WTC11 (cell line): ENCODE results near the gene UNC13D. TPM values are rescaled to one million over a fixed set of nuclear protein-coding genes. Genes with fewer than 3 reads are reported as not detected.

Source experiments
- ATAC-seq: fragments of 200-7000 bp; cut with Tn5 transposase; 2 replicates; pipeline ENCODE4 v1.10.0; 2021; ENCODE audit warnings: mild to moderate bottlenecking, moderate library complexity
- CTCF ChIA-PET: fragments of 300-600 bp; sonication (Branson Sonifier 250); formaldehyde crosslinking; loops from one replicate; lab custom pipeline; 2021; ENCODE audit warnings: antibody characterized with exemption; lab: Charles Lee
- POLR2A ChIA-PET: fragments of 350-600 bp; sonication (Branson Sonifier 250); formaldehyde crosslinking; loops from one replicate; lab custom pipeline; 2021; ENCODE audit warnings: antibody characterized with exemption; lab: Charles Lee
- DNase-seq: peaks from one replicate; pipeline ENCODE4 v3.0.0; 2021; ENCODE audit warnings: low spot score
- H3K27ac Mint-ChIP-seq: 2 replicates; pipeline ENCODE4 v1.8.0; 2021; ENCODE audit warnings: mixed read lengths
- H3K27me3 Mint-ChIP-seq: 2 replicates; pipeline ENCODE4 v1.8.0; 2021; ENCODE audit warnings: low read depth, mild to moderate bottlenecking, moderate library complexity, mixed read lengths
- H3K36me3 Mint-ChIP-seq: 2 replicates; pipeline ENCODE4 v1.8.0; 2021; ENCODE audit warnings: mixed read lengths
- H3K4me1 Mint-ChIP-seq: 2 replicates; pipeline ENCODE4 v1.8.0; 2022; ENCODE audit warnings: mixed read lengths
- H3K4me3 Mint-ChIP-seq: 2 replicates; pipeline ENCODE4 v1.8.0; 2021; ENCODE audit warnings: mild to moderate bottlenecking, moderate library complexity, mixed read lengths
- H3K9me3 Mint-ChIP-seq: 2 replicates; pipeline ENCODE4 v1.8.0; 2021; ENCODE audit warnings: mixed read lengths
- AR ChIP-seq: fragments of 250-450 bp; sonication (Bioruptor Pico); IDR thresholded peaks from 2 replicates; pipeline ENCODE4 v1.9.0; 2021; ENCODE audit warnings: mild to moderate bottlenecking
- ATF3 ChIP-seq: sonication (generic); formaldehyde crosslinking; conservative IDR thresholded peaks from 2 replicates; pipeline ENCODE4 v1.8.1; 2022; ENCODE audit warnings: mild to moderate bottlenecking, missing genetic modification reagents
- CREM ChIP-seq: sonication (generic); formaldehyde crosslinking; IDR thresholded peaks from 2 replicates; pipeline ENCODE4 v1.8.1; 2022; ENCODE audit warnings: mild to moderate bottlenecking, missing genetic modification reagents, moderate library complexity
- ERG ChIP-seq: fragments of 250-450 bp; sonication (Bioruptor Pico); IDR thresholded peaks from 2 replicates; pipeline ENCODE4 v1.8.0; 2021; ENCODE audit warnings: mild to moderate bottlenecking
- NR3C1 ChIP-seq: sonication (generic); formaldehyde crosslinking; conservative IDR thresholded peaks from 2 replicates; pipeline ENCODE4 v1.8.1; 2023; ENCODE audit warnings: low read depth, mild to moderate bottlenecking, missing genetic modification reagents
- OVOL2 ChIP-seq: fragments of 250-450 bp; sonication (Bioruptor Pico); IDR thresholded peaks from 2 replicates; pipeline ENCODE4 v1.9.0; 2021; ENCODE audit warnings: mild to moderate bottlenecking, borderline replicate concordance
- TEAD4 ChIP-seq: sonication (generic); formaldehyde crosslinking; IDR thresholded peaks from 2 replicates; pipeline ENCODE4 v1.8.0; 2022; ENCODE audit warnings: mild to moderate bottlenecking, missing genetic modification reagents
- USF2 ChIP-seq: sonication (generic); formaldehyde crosslinking; IDR thresholded peaks from 2 replicates; pipeline ENCODE4 v1.8.1; 2023; ENCODE audit warnings: mild to moderate bottlenecking, missing genetic modification reagents, moderate library complexity
- ZBTB43 ChIP-seq: sonication (generic); formaldehyde crosslinking; IDR thresholded peaks from 2 replicates; pipeline ENCODE4 v1.8.1; 2023; ENCODE audit warnings: mild to moderate bottlenecking, missing genetic modification reagents
- ZNF219 ChIP-seq: sonication (generic); formaldehyde crosslinking; IDR thresholded peaks from 2 replicates; pipeline ENCODE4 v1.8.0; 2023; ENCODE audit warnings: missing genetic modification reagents, mild to moderate bottlenecking, borderline replicate concordance
- ZNF416 ChIP-seq: fragments of 250-450 bp; sonication (Bioruptor Pico); IDR thresholded peaks from 2 replicates; pipeline ENCODE4 v1.9.0; 2021; ENCODE audit warnings: mild to moderate bottlenecking, inconsistent platforms
- total RNA-seq: library from RNA; stranded (reverse); gene quantifications from 3 replicates; pipeline ENCODE4 v1.2.3, GENCODE V29; 2021

Gene UNC13D
- total RNA-seq, 1 experiment from 2014 or later, result 13.1 TPM

GRCh38 chr17:75875940-75876189 is 31.7 kb upstream of the UNC13D start:
- peaks cover 37% of the 10 kb centered on the region for H3K27me3 Mint-ChIP-seq
- no peak overlapping the region; the same call in 1 of the 2 replicates for H3K27ac Mint-ChIP-seq
- ATAC-seq (no peak), DNase-seq (no peak)
- peaks cover 22% of the 10 kb centered on the region for H3K4me1 Mint-ChIP-seq
- no peak overlapping the region for H3K4me3 Mint-ChIP-seq
- TF ChIP-seq NR3C1 (CRISPR knock-in tag) (no peak), ZBTB43 (CRISPR knock-in tag) (no peak)
- ChIA-PET POLR2A (interaction anchor here (3.5 kb wide), 1 partner anchor 21 kb away, joined by 16 read pairs; the partner anchor contains the start of gene WBP2), CTCF (interaction anchor here (0.7 to 6.1 kb wide), 20 partner anchors 9 to 249 kb away, joined by 3 to 71 read pairs (median 4); partner anchors contain the start of genes CDK3, TRIM65 and WBP2)
- H3K36me3 Mint-ChIP-seq, result no peaks in the 10 kb centered on the region
- H3K9me3 Mint-ChIP-seq, result no peaks in the 10 kb centered on the region

- ChIA-PET POLR2A (interaction anchor here (0.6 to 3.5 kb wide), 2 partner anchors 20 to 22 kb away, joined by 3 to 16 read pairs; partner anchors contain the start of gene WBP2), CTCF (interaction anchor here (0.6 to 6.1 kb wide), 22 partner anchors 8 to 307 kb away, joined by 3 to 71 read pairs (median 4); partner anchors contain the start of genes CDK3, TRIM65 and WBP2)
- ATAC-seq, result no peak
- H3K4me1 Mint-ChIP-seq, result peaks cover 27% of the 10 kb centered on the region
- H3K4me3 Mint-ChIP-seq, result no peak overlapping the region
- TF ChIP-seq ZNF219 (CRISPR knock-in tag) (no peak), ZNF416 (CRISPR knock-in tag) (no peak), ATF3 (no peak), ERG (no peak), USF2 (CRISPR knock-in tag) (no peak), OVOL2 (CRISPR knock-in tag) (no peak), AR (CRISPR knock-in tag) (no peak)
- H3K27me3 Mint-ChIP-seq, result peaks cover 33% of the 10 kb centered on the region
- no peaks in the 10 kb centered on the region for H3K36me3 Mint-ChIP-seq
- no peaks in the 10 kb centered on the region for H3K9me3 Mint-ChIP-seq
- H3K27ac Mint-ChIP-seq, result no peak overlapping the region
- no peak for DNase-seq
Observed at GRCh38 chr17:75875182-75875939, 31.2 kb upstream of the UNC13D start.

GRCh38 chr17:75874323-75875181 is 30.3 kb upstream of the UNC13D start:
- Mint-ChIP-seq H3K36me3 (no peaks in the 10 kb centered on the region), H3K27ac (no peak overlapping the region), H3K4me3 (no peak overlapping the region), H3K27me3 (peaks cover 26% of the 10 kb centered on the region), H3K4me1 (peaks cover 30% of the 10 kb centered on the region), H3K9me3 (no peaks in the 10 kb centered on the region)
- DNase-seq (no peak), ATAC-seq (no peak)
- ChIA-PET CTCF (interaction anchor here (0.6 to 6.1 kb wide), 6 partner anchors 13 to 307 kb away, joined by 3 to 71 read pairs (median 17); partner anchors contain the start of genes CDK3 and TRIM65), POLR2A (interaction anchor here (0.6 kb wide), 2 partner anchors 18 to 23 kb away, joined by 3 to 4 read pairs; no protein-coding TSS in a partner anchor)
- TF ChIP-seq TEAD4 (CRISPR knock-in tag), result no peak
- TF ChIP-seq ATF3, result no peak
- no peak for TF ChIP-seq CREM (CRISPR knock-in tag)
